Keratinocyte (primary cell): ENCODE data around the gene GRAMD2B. TPM values are rescaled to one million over a fixed set of nuclear protein-coding genes. Genes with fewer than 3 reads are reported as not detected.

ENCODE experiments used
- DNase-seq: peaks from one replicate; pipeline ENCODE4 v3.0.0-alpha.2; 2011; ENCODE audit warnings: low read depth, missing footprints, low spot score
- FAIRE-seq: peaks from 2 replicates; lab custom pipeline; 2011; peaks lifted over from hg19 to GRCh38; lab: Jason Lieb, UNC
- H2AFZ ChIP-seq: 2 replicates; pipeline ENCODE4 v1.6.0; 2012; ENCODE audit warnings: low read length, control low read depth, inconsistent platforms; ENCODE audit not compliant: control insufficient read depth
- H3K27ac ChIP-seq: 2 replicates; pipeline ENCODE4 v1.5.1; 2011; ENCODE audit warnings: low read length; ENCODE audit not compliant: control insufficient read depth, insufficient read depth
- H3K27me3 ChIP-seq: 3 replicates; pipeline ENCODE4 v1.6.0; 2011; ENCODE audit warnings: low read length; ENCODE audit not compliant: control insufficient read depth, insufficient read depth; ENCODE audit errors: extremely low read depth
- H3K36me3 ChIP-seq, 2 experiments: 2 replicates in 1 of 2; 3 replicates in 1 of 2; pipeline ENCODE4 v1.5.1; 2011; ENCODE audit warnings: low read length in 2 of 2, mild to moderate bottlenecking in 1 of 2; ENCODE audit not compliant: control insufficient read depth in 2 of 2, insufficient read depth in 2 of 2; ENCODE audit errors: extremely low read depth in 1 of 2
- H3K4me1 ChIP-seq: 3 replicates; pipeline ENCODE4 v1.5.1; 2011; ENCODE audit warnings: low read length; ENCODE audit not compliant: control insufficient read depth, insufficient read depth; ENCODE audit errors: extremely low read depth
- H3K4me2 ChIP-seq: 3 replicates; pipeline ENCODE4 v1.6.0; 2011; ENCODE audit warnings: low read depth, low read length; ENCODE audit not compliant: control insufficient read depth, insufficient read depth; ENCODE audit errors: extremely low read depth
- H3K4me3 ChIP-seq, 3 experiments: fragments of 200-600 bp in 1 of 3; sonication (generic) in 1 of 3; 2 replicates in 2 of 3; 3 replicates in 1 of 3; pipeline ENCODE4 v1.5.1; 2011 to 2016; ENCODE audit warnings: low read length in 3 of 3, mild to moderate bottlenecking in 3 of 3, control low read depth in 2 of 3, inconsistent platforms in 1 of 3, low read depth in 1 of 3, mixed read lengths in 1 of 3, mixed run types in 1 of 3, moderate library complexity in 1 of 3; ENCODE audit not compliant: control insufficient read depth in 2 of 3, insufficient read depth in 2 of 3; ENCODE audit errors: extremely low read depth in 1 of 3
- H3K79me2 ChIP-seq: 2 replicates; pipeline ENCODE4 v1.6.0; 2012; ENCODE audit warnings: low read length; ENCODE audit not compliant: control insufficient read depth, insufficient read depth
- H3K9ac ChIP-seq: 3 replicates; pipeline ENCODE4 v1.6.0; 2011; ENCODE audit warnings: low read length; ENCODE audit not compliant: control insufficient read depth, insufficient read depth; ENCODE audit errors: extremely low read depth
- H3K9me1 ChIP-seq: 3 replicates; pipeline ENCODE4 v1.6.0; 2011; ENCODE audit warnings: low read length; ENCODE audit not compliant: control insufficient read depth, insufficient read depth; ENCODE audit errors: extremely low read depth
- H3K9me3 ChIP-seq: 2 replicates; pipeline ENCODE4 v1.5.1; 2012; ENCODE audit warnings: low read depth, low read length; ENCODE audit not compliant: control insufficient read depth
- H4K20me1 ChIP-seq: 3 replicates; pipeline ENCODE4 v1.6.0; 2011; ENCODE audit warnings: low read length; ENCODE audit not compliant: control insufficient read depth, insufficient read depth; ENCODE audit errors: extremely low read depth
- EZH2 ChIP-seq: IDR thresholded peaks from one replicate; pipeline ENCODE4 v1.6.1; 2012; ENCODE audit warnings: inconsistent platforms, mild to moderate bottlenecking, low read length, moderate library complexity
- dilution Hi-C: fragments of 300-500 bp; cut with MboI; formaldehyde crosslinking; loops from one replicate; pipeline ENCODE4 v1.7.0; 2020; ENCODE audit warnings: low sequenced_read_pairs; ENCODE audit not compliant: extremely low pct_ligation_motif_present
- polyA plus RNA-seq, 5 experiments: library from polyadenylated mRNA; depleted of rRNA in 3 of 5; stranded (reverse) in 3 of 5; stranded (forward) in 1 of 5; unstranded in 1 of 5; fragments of >200 nt; gene quantifications; 1 replicate in 1 of 5; 2 replicates in 3 of 5; 3 replicates in 1 of 5; pipeline versions ENCODE4 v1.2.1 to v1.2.3, GENCODE V29; 2011 to 2012; ENCODE audit warnings: missing spikeins in 2 of 5, low read depth in 1 of 5, low replicate concordance in 1 of 5
- TF ChIP-seq, protein P1 (sequence below), 3 experiments: IDR thresholded peaks in 1 of 3; conservative IDR thresholded peaks in 1 of 3; optimal IDR thresholded peaks in 1 of 3; 2 replicates in 2 of 3; 3 replicates in 1 of 3; pipeline versions ENCODE3 to v1.5.1; 2011; ENCODE audit warnings: low read length in 3 of 3, mild to moderate bottlenecking in 3 of 3, moderate library complexity in 2 of 3, control low read depth in 1 of 3, inconsistent platforms in 1 of 3; ENCODE audit not compliant: insufficient read depth in 2 of 3; ENCODE audit errors: extremely low read depth in 1 of 3

The GRAMD2B gene
- polyA plus RNA-seq, 1 donor (not counting 4 experiments of a cell fraction or from before 2014, with no cell fraction given): 45.9 TPM

DNA sequence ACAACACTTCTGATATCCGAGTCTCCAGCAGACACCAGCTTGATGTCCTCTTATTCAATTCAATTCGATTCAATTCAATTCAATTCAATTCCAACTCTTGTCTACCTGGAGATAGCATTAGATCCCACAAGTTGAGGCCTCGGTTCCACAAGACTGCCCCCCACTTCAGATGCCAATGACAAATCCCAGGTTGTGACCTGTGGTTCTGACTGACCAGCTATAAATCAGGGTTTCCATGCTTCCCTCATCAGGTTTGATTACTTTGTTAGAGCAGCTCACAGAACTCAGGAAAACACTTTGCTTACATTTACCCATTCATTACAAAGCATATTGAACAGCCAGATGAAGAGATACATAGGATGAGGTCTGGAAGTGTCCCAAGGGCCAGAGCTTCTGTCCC, 89.2 kb downstream of the GRAMD2B start:
- peaks cover 30% of the 10 kb centered on the region for H3K4me1 ChIP-seq
- H3K9me1 ChIP-seq: no peaks in the 10 kb centered on the region
- H4K20me1 ChIP-seq: no peaks in the 10 kb centered on the region
- no peak overlapping the region for H3K27ac ChIP-seq
- DNase-seq (no peak), FAIRE-seq (peak; percentile 55)
- H3K9ac ChIP-seq: no peak overlapping the region
- H3K9me3 ChIP-seq: no peaks in the 10 kb centered on the region
- H3K4me2 ChIP-seq: no peak overlapping the region
- dilution Hi-C loops: no loop called here
- TF ChIP-seq, protein P1, sequence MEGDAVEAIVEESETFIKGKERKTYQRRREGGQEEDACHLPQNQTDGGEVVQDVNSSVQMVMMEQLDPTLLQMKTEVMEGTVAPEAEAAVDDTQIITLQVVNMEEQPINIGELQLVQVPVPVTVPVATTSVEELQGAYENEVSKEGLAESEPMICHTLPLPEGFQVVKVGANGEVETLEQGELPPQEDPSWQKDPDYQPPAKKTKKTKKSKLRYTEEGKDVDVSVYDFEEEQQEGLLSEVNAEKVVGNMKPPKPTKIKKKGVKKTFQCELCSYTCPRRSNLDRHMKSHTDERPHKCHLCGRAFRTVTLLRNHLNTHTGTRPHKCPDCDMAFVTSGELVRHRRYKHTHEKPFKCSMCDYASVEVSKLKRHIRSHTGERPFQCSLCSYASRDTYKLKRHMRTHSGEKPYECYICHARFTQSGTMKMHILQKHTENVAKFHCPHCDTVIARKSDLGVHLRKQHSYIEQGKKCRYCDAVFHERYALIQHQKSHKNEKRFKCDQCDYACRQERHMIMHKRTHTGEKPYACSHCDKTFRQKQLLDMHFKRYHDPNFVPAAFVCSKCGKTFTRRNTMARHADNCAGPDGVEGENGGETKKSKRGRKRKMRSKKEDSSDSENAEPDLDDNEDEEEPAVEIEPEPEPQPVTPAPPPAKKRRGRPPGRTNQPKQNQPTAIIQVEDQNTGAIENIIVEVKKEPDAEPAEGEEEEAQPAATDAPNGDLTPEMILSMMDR (optimal IDR thresholded peaks at IDR 0.05 in 1 of 3, IDR thresholded peaks at IDR 0.05 in 1 of 3, conservative IDR thresholded peaks at IDR 0.05 in 1 of 3; ENCODE audit: extremely low read depth in 1 of 3, insufficient read depth in 2 of 3, low read length in 3 of 3): no peak
- TF ChIP-seq EZH2: no peak
- H3K79me2 ChIP-seq: no peaks in the 10 kb centered on the region
- no peaks in the 10 kb centered on the region for H3K36me3 ChIP-seq
- no peaks in the 10 kb centered on the region for H3K27me3 ChIP-seq
- H2AFZ ChIP-seq: no peak overlapping the region
- no peak overlapping the region for H3K4me3 ChIP-seq

DNA sequence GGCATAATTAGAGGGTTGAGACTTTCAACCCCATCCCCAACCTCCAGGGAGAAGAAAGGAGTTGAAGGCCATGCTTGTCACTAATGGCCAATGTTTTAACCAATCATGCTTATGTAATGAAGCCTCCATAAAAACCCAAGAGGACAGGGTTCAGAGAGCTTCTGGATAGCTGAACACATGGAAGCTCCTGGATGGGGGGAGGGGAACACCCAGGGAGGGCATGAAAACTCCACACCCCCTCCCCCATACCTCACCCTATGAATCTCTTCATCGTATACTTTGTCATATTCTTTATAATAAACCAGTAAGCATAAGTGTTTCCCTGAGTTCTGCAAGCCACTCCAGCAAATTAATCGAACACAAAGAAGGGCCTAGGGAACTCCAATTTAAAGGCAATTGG, 90.1 kb downstream of the GRAMD2B start:
- H2AFZ ChIP-seq: no peak overlapping the region
- no peak overlapping the region for H3K27ac ChIP-seq
- no peak overlapping the region for H3K4me2 ChIP-seq
- H3K9me1 ChIP-seq: no peaks in the 10 kb centered on the region
- no peak overlapping the region for H3K9ac ChIP-seq
- DNase-seq: no peak
- H4K20me1 ChIP-seq: no peaks in the 10 kb centered on the region
- peaks cover 38% of the 10 kb centered on the region for H3K4me1 ChIP-seq
- no peaks in the 10 kb centered on the region for H3K79me2 ChIP-seq
- H3K9me3 ChIP-seq: no peaks in the 10 kb centered on the region
- FAIRE-seq: no peak
- TF ChIP-seq EZH2: no peak
- TF ChIP-seq, protein P1 (optimal IDR thresholded peaks at IDR 0.05 in 1 of 3, IDR thresholded peaks at IDR 0.05 in 1 of 3, conservative IDR thresholded peaks at IDR 0.05 in 1 of 3; ENCODE audit: extremely low read depth in 1 of 3, insufficient read depth in 2 of 3, low read length in 3 of 3): no peak
- dilution Hi-C loops: no loop called here
- no peaks in the 10 kb centered on the region for H3K27me3 ChIP-seq
- no peaks in the 10 kb centered on the region for H3K36me3 ChIP-seq
- no peak overlapping the region for H3K4me3 ChIP-seq
